GM21619 (cell line): ENCODE measurements around the gene MTF1.

ENCODE experiments used
- ATAC-seq: cut with Tn5 transposase; IDR thresholded peaks from one replicate; pipeline ENCODE4 v1.9.1; 2021; ENCODE audit not compliant: unreplicated experiment

The MTF1 gene

GRCh38 chr1:37868466-37868865 lies 9.1 kb upstream of the MTF1 start:
- no peak for ATAC-seq

GRCh38 chr1:37867784-37868183 lies 8.4 kb upstream of the MTF1 start:
- no peak for ATAC-seq

GRCh38 chr1:37866491-37866890 lies 7.1 kb upstream of the MTF1 start:
- ATAC-seq: no peak

- ATAC-seq: no peak
Measured at GRCh38 chr1:37865348-37866120, 6.1 kb upstream of the MTF1 start.

GRCh38 chr1:37862330-37862729 lies 2.9 kb upstream of the MTF1 start:
- ATAC-seq: no peak

- no peak for ATAC-seq
Measured at GRCh38 chr1:37861151-37861550, 1.8 kb upstream of the MTF1 start.

GRCh38 chr1:37860346-37860666 lies 914 bp upstream of the MTF1 start:
- no peak for ATAC-seq

- ATAC-seq: peak; percentile 19
Measured at GRCh38 chr1:37858931-37859506, 373 bp downstream of the MTF1 start.

GRCh38 chr1:37854406-37854805 lies 5.0 kb downstream of the MTF1 start:
- no peak for ATAC-seq

GRCh38 chr1:37853157-37853556 lies 6.2 kb downstream of the MTF1 start:
- ATAC-seq: no peak

- ATAC-seq: no peak
Measured at GRCh38 chr1:37851782-37852210, 7.6 kb downstream of the MTF1 start.

GRCh38 chr1:37851262-37851661 lies 8.1 kb downstream of the MTF1 start:
- no peak for ATAC-seq

- no peak for ATAC-seq
Measured at GRCh38 chr1:37850352-37850955, 8.9 kb downstream of the MTF1 start.

- no peak for ATAC-seq
Measured at GRCh38 chr1:37849480-37849879, 9.9 kb downstream of the MTF1 start.

GRCh38 chr1:37846647-37847339 lies 12.6 kb downstream of the MTF1 start:
- ATAC-seq: no peak

GRCh38 chr1:37845786-37846185 lies 13.6 kb downstream of the MTF1 start:
- no peak for ATAC-seq

GRCh38 chr1:37845049-37845646 lies 14.2 kb downstream of the MTF1 start:
- no peak for ATAC-seq

- ATAC-seq: no peak
Measured at GRCh38 chr1:37844536-37844935, 14.9 kb downstream of the MTF1 start.

- no peak for ATAC-seq
Measured at GRCh38 chr1:37841652-37842051, 17.7 kb downstream of the MTF1 start.

- ATAC-seq: no peak
Measured at GRCh38 chr1:37840711-37841110, 18.7 kb downstream of the MTF1 start.

GRCh38 chr1:37839676-37840075 lies 19.7 kb downstream of the MTF1 start:
- no peak for ATAC-seq

- no peak for ATAC-seq
Measured at GRCh38 chr1:37836788-37837187, 22.6 kb downstream of the MTF1 start.
